OCI-LY3 (cell line): ENCODE data around the gene CIITA.

Experiments
- H2AFZ ChIP-seq: fragments of 200-600, 300-600 bp; shearing (Covaris generic); 2 replicates; pipeline ENCODE4 v1.6.0; 2014; ENCODE audit warnings: antibody characterized with exemption, low read depth, low read length
- H3K27ac ChIP-seq: fragments of 200-600, 300-600 bp; sonication (generic); 2 replicates; pipeline ENCODE4 v1.5.1; 2014; ENCODE audit warnings: mild to moderate bottlenecking, low read length, moderate library complexity, mixed read lengths
- H3K27me3 ChIP-seq: fragments of 200-600, 300-600 bp; sonication (generic); 2 replicates; pipeline ENCODE4 v1.6.1; 2014; ENCODE audit warnings: low read depth, low read length, mixed read lengths
- H3K36me3 ChIP-seq: fragments of 200-600, 300-600 bp; sonication (generic); replicated peaks from 2 replicates; pipeline ENCODE3; 2014; ENCODE audit warnings: low read depth, low read length, mixed read lengths
- H3K4me1 ChIP-seq: fragments of 300-600, 200-600 bp; sonication (generic); 2 replicates; pipeline ENCODE4 v1.6.1; 2014; ENCODE audit warnings: low read length, mixed read lengths
- H3K4me2 ChIP-seq: fragments of 200-600, 300-600 bp; sonication (generic); 2 replicates; pipeline ENCODE4 v1.6.1; 2014; ENCODE audit warnings: low read length, mixed read lengths
- H3K4me3 ChIP-seq: fragments of 300-600, 200-600 bp; sonication (generic); 2 replicates; pipeline ENCODE4 v1.5.1; 2014; ENCODE audit warnings: antibody characterized with exemption, mild to moderate bottlenecking, low read length, moderate library complexity
- H3K79me2 ChIP-seq: fragments of 300-600, 200-600 bp; shearing (Covaris generic); 2 replicates; pipeline ENCODE4 v1.6.1; 2014; ENCODE audit warnings: mild to moderate bottlenecking, low read length, mixed read lengths
- H3K9ac ChIP-seq: fragments of 300-600, 200-600 bp; shearing (Covaris generic); 2 replicates; pipeline ENCODE4 v1.6.0; 2014; ENCODE audit warnings: mild to moderate bottlenecking, low read length, moderate library complexity
- H3K9me3 ChIP-seq: fragments of 200-600, 300-600 bp; shearing (Covaris generic); 2 replicates; pipeline ENCODE4 v1.6.1; 2014; ENCODE audit warnings: low read length, mixed read lengths; ENCODE audit not compliant: insufficient read depth
- H4K20me1 ChIP-seq: fragments of 200-600, 300-600 bp; sonication (generic); 2 replicates; pipeline ENCODE4 v1.6.1; 2016; ENCODE audit warnings: low read length, mixed read lengths; ENCODE audit not compliant: insufficient read depth
- EZH2phosphoT487 ChIP-seq: fragments of 200-600 bp; shearing (Covaris generic); IDR thresholded peaks from 2 replicates; pipeline ENCODE4 v1.6.1; 2018; ENCODE audit warnings: antibody characterized with exemption, mixed run types, low read depth
- TF ChIP-seq, protein P1 (sequence below): fragments of 200-600, 300-600 bp; sonication (generic); IDR thresholded peaks from 2 replicates; pipeline ENCODE4 v1.5.1; 2014; ENCODE audit warnings: antibody characterized with exemption, low read length, low read depth

The CIITA gene

DNA sequence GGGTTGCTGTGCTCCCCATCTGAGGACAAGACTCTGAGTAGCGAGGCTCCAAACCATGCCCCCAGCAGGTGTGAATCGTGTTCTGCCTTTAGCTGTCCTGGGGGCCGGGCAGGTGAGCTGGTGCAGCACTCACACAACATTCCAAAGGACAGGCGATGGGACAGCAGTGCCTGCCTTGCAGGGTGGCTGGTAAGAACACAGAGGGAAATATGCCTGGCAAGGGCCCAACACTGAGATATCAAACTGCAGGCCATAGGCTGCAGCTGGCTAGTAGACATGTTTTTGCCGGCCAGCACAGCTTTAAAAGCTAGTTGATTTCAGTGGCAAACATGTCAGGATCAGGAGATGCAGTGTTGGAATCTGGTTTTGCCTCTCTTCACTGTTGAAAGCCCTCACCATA lies 91.0 kb downstream of the CIITA start:
- no peak overlapping the region for H2AFZ ChIP-seq
- no peak overlapping the region for H3K4me3 ChIP-seq
- H3K36me3 ChIP-seq: peaks cover 23% of the 10 kb centered on the region
- peaks cover 40% of the 10 kb centered on the region for H3K4me1 ChIP-seq
- no peaks in the 10 kb centered on the region for H4K20me1 ChIP-seq
- no peak for TF ChIP-seq EZH2phosphoT487
- TF ChIP-seq, protein P1, sequence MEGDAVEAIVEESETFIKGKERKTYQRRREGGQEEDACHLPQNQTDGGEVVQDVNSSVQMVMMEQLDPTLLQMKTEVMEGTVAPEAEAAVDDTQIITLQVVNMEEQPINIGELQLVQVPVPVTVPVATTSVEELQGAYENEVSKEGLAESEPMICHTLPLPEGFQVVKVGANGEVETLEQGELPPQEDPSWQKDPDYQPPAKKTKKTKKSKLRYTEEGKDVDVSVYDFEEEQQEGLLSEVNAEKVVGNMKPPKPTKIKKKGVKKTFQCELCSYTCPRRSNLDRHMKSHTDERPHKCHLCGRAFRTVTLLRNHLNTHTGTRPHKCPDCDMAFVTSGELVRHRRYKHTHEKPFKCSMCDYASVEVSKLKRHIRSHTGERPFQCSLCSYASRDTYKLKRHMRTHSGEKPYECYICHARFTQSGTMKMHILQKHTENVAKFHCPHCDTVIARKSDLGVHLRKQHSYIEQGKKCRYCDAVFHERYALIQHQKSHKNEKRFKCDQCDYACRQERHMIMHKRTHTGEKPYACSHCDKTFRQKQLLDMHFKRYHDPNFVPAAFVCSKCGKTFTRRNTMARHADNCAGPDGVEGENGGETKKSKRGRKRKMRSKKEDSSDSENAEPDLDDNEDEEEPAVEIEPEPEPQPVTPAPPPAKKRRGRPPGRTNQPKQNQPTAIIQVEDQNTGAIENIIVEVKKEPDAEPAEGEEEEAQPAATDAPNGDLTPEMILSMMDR: no peak
- peaks cover 3% of the 10 kb centered on the region; the same call in 1 of the 2 replicates for H3K9me3 ChIP-seq
- no peaks in the 10 kb centered on the region for H3K27me3 ChIP-seq
- H3K79me2 ChIP-seq: no peaks in the 10 kb centered on the region
- no peak overlapping the region for H3K9ac ChIP-seq
- H3K4me2 ChIP-seq: no peak overlapping the region
- H3K27ac ChIP-seq: no peak overlapping the region

DNA sequence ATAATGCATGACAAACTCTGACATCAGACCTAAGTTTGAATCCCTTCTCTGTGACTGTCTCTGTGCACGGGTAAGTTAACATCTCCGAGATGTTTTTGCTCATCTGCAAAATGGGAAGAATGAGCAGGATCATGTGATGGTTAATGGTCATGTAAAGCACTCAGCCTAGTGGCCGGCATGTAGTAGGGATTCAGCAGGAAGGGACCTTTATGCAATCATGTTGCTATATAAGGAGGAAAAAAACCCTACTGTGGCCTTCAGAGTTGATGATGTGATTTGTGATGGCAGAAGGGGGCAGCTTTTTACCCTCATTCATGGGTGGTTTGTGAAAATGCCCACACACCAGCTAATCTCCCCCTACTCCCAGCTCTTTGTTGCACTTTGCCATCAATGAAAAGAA lies 91.5 kb downstream of the CIITA start:
- no peaks in the 10 kb centered on the region for H3K79me2 ChIP-seq
- TF ChIP-seq, protein P1: no peak
- no peak for TF ChIP-seq EZH2phosphoT487
- H3K36me3 ChIP-seq: peaks cover 27% of the 10 kb centered on the region
- no peaks in the 10 kb centered on the region for H4K20me1 ChIP-seq
- H3K27ac ChIP-seq: no peak overlapping the region
- H3K4me2 ChIP-seq: no peak overlapping the region
- H2AFZ ChIP-seq: no peak overlapping the region
- H3K4me3 ChIP-seq: no peak overlapping the region
- H3K27me3 ChIP-seq: no peaks in the 10 kb centered on the region
- peaks cover 3% of the 10 kb centered on the region; the same call in 1 of the 2 replicates for H3K9me3 ChIP-seq
- no peak overlapping the region for H3K9ac ChIP-seq
- H3K4me1 ChIP-seq: peaks cover 40% of the 10 kb centered on the region

DNA sequence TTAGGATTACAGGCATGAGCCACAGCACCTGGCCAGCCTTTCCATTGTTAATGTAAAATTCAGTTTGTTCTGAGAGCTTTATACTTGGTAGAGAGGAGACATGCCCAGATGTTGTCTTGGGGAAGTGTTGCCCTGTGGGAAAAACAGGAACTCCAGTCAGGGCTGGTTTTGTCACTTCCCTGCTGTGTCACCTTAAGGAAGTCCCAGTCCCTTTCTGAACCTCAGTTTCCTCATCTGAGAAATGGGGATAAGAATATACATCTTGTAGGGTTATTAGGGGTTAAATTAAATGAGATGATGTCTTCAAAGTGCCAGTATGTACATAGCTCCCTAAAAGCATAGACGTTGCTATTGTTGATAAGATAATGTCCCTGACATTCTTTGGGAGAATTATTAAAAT lies 92.6 kb downstream of the CIITA start:
- H3K36me3 ChIP-seq: peaks cover 27% of the 10 kb centered on the region
- no peak overlapping the region for H3K9ac ChIP-seq
- H3K27me3 ChIP-seq: no peaks in the 10 kb centered on the region
- peaks cover 29% of the 10 kb centered on the region for H3K4me1 ChIP-seq
- H2AFZ ChIP-seq: no peak overlapping the region
- H3K27ac ChIP-seq: no peak overlapping the region
- H3K79me2 ChIP-seq: no peaks in the 10 kb centered on the region
- H3K9me3 ChIP-seq: peaks cover 3% of the 10 kb centered on the region; the same call in 1 of the 2 replicates
- no peaks in the 10 kb centered on the region for H4K20me1 ChIP-seq
- no peak overlapping the region for H3K4me2 ChIP-seq
- no peak for TF ChIP-seq EZH2phosphoT487
- TF ChIP-seq, protein P1: no peak
- H3K4me3 ChIP-seq: no peak overlapping the region

DNA sequence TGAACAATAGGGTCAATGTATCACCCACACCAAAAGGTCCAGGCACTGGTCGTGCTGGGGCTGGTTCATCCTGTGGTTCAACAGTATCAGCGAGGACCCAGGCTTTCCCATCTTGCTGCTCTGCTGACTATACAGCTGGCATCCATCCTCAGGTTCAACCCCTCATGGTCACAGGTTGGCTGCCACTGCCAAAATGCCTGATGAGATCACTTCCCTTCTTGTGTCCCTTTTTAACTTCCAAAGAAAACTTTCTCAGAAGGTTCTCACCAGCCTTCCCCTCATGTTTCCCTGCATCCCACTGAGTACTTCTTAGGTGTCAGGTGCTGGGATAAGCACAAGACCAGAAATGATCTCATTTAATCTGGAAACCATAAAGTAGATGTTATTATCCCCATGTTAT lies 93.1 kb downstream of the CIITA start:
- H3K4me1 ChIP-seq: peaks cover 25% of the 10 kb centered on the region
- peaks cover 3% of the 10 kb centered on the region; the same call in 1 of the 2 replicates for H3K9me3 ChIP-seq
- H3K9ac ChIP-seq: no peak overlapping the region
- H3K27me3 ChIP-seq: no peaks in the 10 kb centered on the region
- H3K4me3 ChIP-seq: no peak overlapping the region
- TF ChIP-seq EZH2phosphoT487: no peak
- TF ChIP-seq, protein P1: no peak
- no peak overlapping the region for H3K4me2 ChIP-seq
- no peaks in the 10 kb centered on the region for H4K20me1 ChIP-seq
- peaks cover 29% of the 10 kb centered on the region for H3K36me3 ChIP-seq
- H3K79me2 ChIP-seq: no peaks in the 10 kb centered on the region
- no peak overlapping the region for H3K27ac ChIP-seq
- no peak overlapping the region for H2AFZ ChIP-seq
